Adipocyte (in vitro differentiated cells): ENCODE data around the gene DCTN1.

Experiments used
- DNase-seq: peaks from one replicate; pipeline ENCODE4 v3.0.0-alpha.2; 2015; ENCODE audit warnings: low read depth
- H3K27me3 ChIP-seq: replicated peaks from 2 replicates; pipeline ENCODE4 v1.7.0; 2013; ENCODE audit warnings: mild to moderate bottlenecking, low read length, moderate library complexity; ENCODE audit not compliant: control insufficient read depth, insufficient read depth
- H3K36me3 ChIP-seq: 2 replicates; pipeline ENCODE4 v1.7.0; 2013; ENCODE audit warnings: low read length, mild to moderate bottlenecking, moderate library complexity; ENCODE audit not compliant: control insufficient read depth, insufficient read depth, severe bottlenecking
- H3K4me1 ChIP-seq: 2 replicates; pipeline ENCODE4 v1.7.0; 2013; ENCODE audit warnings: mild to moderate bottlenecking, low read length, moderate library complexity; ENCODE audit not compliant: control insufficient read depth, insufficient read depth
- H3K4me3 ChIP-seq: 2 replicates; pipeline ENCODE4 v1.7.0; 2013; ENCODE audit warnings: mild to moderate bottlenecking, low read length, moderate library complexity
- H3K9ac ChIP-seq: 2 replicates; pipeline ENCODE4 v1.7.0; 2013; ENCODE audit warnings: mild to moderate bottlenecking, low read length, moderate library complexity
- H3K9me3 ChIP-seq: 2 replicates; pipeline ENCODE4 v1.7.0; 2013; ENCODE audit warnings: mild to moderate bottlenecking, low read length, moderate library complexity; ENCODE audit not compliant: control insufficient read depth

Gene DCTN1

GRCh38 chr2:74316627-74317295, 63.4 kb downstream of the DCTN1 start:
- Histone ChIP-seq H3K4me1 (peaks cover 4% of the 10 kb centered on the region), H3K9me3 (no peaks in the 10 kb centered on the region), H3K4me3 (no peak overlapping the region), H3K27me3 (no peaks in the 10 kb centered on the region), H3K36me3 (no peaks in the 10 kb centered on the region), H3K9ac (no peak overlapping the region)
- no peak for DNase-seq

GRCh38 chr2:74314107-74314506, 66.0 kb downstream of the DCTN1 start:
- no peaks in the 10 kb centered on the region for H3K36me3 ChIP-seq
- H3K4me3 ChIP-seq = no peak overlapping the region
- no peaks in the 10 kb centered on the region for H3K27me3 ChIP-seq
- DNase-seq = no peak
- H3K4me1 ChIP-seq = no peaks in the 10 kb centered on the region
- no peak overlapping the region for H3K9ac ChIP-seq
- H3K9me3 ChIP-seq = no peaks in the 10 kb centered on the region

GRCh38 chr2:74313497-74313896, 66.6 kb downstream of the DCTN1 start:
- Histone ChIP-seq H3K27me3 (no peaks in the 10 kb centered on the region), H3K4me1 (no peaks in the 10 kb centered on the region), H3K9ac (no peak overlapping the region), H3K4me3 (no peak overlapping the region), H3K36me3 (no peaks in the 10 kb centered on the region), H3K9me3 (no peaks in the 10 kb centered on the region)
- no peak for DNase-seq

- Histone ChIP-seq H3K4me3 (no peak overlapping the region), H3K4me1 (no peaks in the 10 kb centered on the region), H3K9me3 (no peaks in the 10 kb centered on the region), H3K27me3 (no peaks in the 10 kb centered on the region), H3K36me3 (no peaks in the 10 kb centered on the region), H3K9ac (no peak overlapping the region)
- DNase-seq = no peak
These were observed 67.2 kb downstream of the DCTN1 start for GRCh38 chr2:74312913-74313312.
